ENCODE measurements around the gene TMEM50B.
"Not testable (repeated sequence)": the region's sequence is repeated elsewhere in the genome, so short reads cannot be mapped to it uniquely, and the experiment has no call there.

TMEM50B gene

DNA sequence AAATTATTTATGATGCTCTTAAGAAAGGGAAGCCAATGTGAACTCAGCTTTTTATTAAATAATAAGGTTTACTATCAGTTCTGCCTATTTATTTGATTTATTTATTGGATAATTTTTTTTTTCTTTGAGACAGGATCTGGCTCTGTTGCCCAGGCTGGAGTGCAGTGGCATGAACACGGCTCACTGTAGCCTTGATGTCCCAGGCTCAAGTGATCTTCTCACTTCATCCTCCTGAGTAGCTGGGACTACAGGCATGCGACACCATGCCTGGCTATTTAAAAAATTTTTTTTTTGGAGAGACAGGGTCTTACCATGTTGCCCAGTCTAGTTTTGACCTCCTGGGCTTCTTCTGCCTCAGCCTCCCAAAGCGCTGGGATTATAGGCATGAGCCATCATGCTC, 32.7 kb upstream of the TMEM50B start:
- H3K36me3 ChIP-seq, result peaks cover 94% of the 10 kb centered on the region
- no peaks in the 10 kb centered on the region for H3K9me3 ChIP-seq (ENCODE audit: severe bottlenecking)
- TF ChIP-seq, protein P1, sequence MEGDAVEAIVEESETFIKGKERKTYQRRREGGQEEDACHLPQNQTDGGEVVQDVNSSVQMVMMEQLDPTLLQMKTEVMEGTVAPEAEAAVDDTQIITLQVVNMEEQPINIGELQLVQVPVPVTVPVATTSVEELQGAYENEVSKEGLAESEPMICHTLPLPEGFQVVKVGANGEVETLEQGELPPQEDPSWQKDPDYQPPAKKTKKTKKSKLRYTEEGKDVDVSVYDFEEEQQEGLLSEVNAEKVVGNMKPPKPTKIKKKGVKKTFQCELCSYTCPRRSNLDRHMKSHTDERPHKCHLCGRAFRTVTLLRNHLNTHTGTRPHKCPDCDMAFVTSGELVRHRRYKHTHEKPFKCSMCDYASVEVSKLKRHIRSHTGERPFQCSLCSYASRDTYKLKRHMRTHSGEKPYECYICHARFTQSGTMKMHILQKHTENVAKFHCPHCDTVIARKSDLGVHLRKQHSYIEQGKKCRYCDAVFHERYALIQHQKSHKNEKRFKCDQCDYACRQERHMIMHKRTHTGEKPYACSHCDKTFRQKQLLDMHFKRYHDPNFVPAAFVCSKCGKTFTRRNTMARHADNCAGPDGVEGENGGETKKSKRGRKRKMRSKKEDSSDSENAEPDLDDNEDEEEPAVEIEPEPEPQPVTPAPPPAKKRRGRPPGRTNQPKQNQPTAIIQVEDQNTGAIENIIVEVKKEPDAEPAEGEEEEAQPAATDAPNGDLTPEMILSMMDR (IDR thresholded peaks at IDR 0.05; ENCODE audit: low read depth, low read length), result no peak
- no peak for DNase-seq
- H3K27ac ChIP-seq, result no peak overlapping the region
- no peak overlapping the region for H3K4me3 ChIP-seq (ENCODE audit: low read depth, low read length)
- no peaks in the 10 kb centered on the region for H3K27me3 ChIP-seq (ENCODE audit: insufficient read depth, low read depth, severe bottlenecking)

DNA sequence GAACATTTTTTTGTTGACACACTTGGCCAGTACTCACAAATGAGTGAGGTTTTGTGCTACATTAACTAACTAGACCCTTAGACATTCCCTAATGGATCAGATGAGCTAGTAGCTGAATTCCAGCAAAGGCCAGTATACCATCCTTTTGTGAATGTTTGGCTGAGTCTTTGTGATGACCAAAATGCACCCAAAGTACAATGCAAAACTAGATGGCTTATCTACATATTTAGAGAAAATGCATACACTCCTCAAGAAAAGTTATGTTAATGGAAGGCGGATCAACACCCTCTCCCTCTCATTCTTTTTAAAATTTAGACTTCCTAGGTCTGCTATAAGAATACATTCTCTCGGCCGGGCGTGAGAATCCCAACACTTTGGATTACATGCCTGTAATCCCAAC, 31.9 kb upstream of the TMEM50B start:
- Histone ChIP-seq H3K27me3 (ENCODE audit: insufficient read depth, low read depth, severe bottlenecking) (no peaks in the 10 kb centered on the region), H3K9me3 (ENCODE audit: severe bottlenecking) (no peaks in the 10 kb centered on the region), H3K36me3 (peaks cover 94% of the 10 kb centered on the region), H3K4me3 (ENCODE audit: low read depth, low read length) (no peak overlapping the region), H3K27ac (no peak overlapping the region)
- no peak for DNase-seq
- TF ChIP-seq, protein P1 (IDR thresholded peaks at IDR 0.05; ENCODE audit: low read depth, low read length), result no peak

DNA sequence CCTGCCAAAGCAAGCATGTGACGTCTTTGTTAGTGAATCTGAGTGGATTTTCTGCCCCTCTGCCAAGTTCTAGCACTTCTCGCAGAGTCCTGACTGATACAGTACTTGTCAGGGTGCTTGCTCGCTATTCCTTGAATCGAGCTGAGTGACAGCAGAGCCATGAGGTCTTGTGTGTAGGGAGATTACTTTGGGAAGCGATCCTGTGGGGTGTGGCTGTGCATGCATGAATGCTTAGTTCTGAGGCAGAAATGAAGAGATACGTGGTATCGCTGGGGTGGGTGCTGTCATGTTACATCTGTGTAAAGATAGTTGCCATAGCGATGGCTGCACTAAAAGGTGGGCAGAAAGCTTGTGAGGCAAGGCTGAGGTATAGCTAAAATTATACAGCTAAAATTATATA, 31.1 kb upstream of the TMEM50B start:
- Histone ChIP-seq H3K27ac (no peak overlapping the region), H3K27me3 (ENCODE audit: insufficient read depth, low read depth, severe bottlenecking) (no peaks in the 10 kb centered on the region), H3K9me3 (ENCODE audit: severe bottlenecking) (no peaks in the 10 kb centered on the region), H3K36me3 (peaks cover 93% of the 10 kb centered on the region), H3K4me3 (ENCODE audit: low read depth, low read length) (no peak overlapping the region)
- DNase-seq, result no peak
- TF ChIP-seq, protein P1 (IDR thresholded peaks at IDR 0.05; ENCODE audit: low read depth, low read length), result no peak

DNA sequence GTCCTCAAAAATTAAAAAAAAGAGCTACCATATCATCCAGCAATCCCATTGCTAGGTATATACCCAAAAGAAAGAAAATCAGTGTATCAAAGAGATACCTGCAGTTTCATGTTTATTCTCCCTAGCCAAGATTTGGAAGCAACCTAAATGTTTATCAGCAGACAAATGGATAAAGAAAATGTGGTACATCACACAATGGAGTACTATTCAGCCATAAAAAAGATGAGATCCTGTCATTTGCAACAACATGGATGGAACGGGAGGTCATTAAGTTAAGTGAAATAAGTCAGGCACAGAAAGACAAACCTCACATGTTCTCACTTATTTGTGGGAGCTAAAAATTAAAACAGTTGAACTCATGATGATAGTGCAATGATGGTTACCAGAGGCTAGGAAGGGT, 27.2 kb upstream of the TMEM50B start:
- H3K27me3 ChIP-seq (ENCODE audit: insufficient read depth, low read depth, severe bottlenecking); DNase-seq; H3K4me3 ChIP-seq (ENCODE audit: low read depth, low read length); H3K27ac ChIP-seq; H3K9me3 ChIP-seq (ENCODE audit: severe bottlenecking): not testable (repeated sequence)
- peaks cover 94% of the 10 kb centered on the region for H3K36me3 ChIP-seq

DNA sequence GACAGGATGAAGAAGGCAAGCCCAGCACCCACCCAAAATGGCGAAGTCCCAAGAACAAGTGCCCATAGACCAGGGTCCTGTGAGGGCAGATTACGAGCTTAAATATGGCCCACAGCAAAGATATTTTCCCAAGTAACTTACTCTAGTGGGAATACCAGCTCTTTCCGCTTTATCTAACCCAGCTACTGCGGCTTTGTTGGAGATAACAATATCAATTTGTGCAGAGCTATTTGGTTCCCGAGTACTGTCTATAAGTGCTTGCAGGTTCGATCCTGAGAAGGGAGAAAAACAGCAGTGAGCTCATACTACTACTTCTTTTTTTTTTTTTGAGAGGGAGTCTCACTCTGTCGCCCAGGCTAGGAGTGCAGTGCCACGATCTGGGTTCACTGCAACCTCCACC, 26.1 kb upstream of the TMEM50B start:
- DNase-seq, result no peak
- H3K9me3 ChIP-seq (ENCODE audit: severe bottlenecking), result no peaks in the 10 kb centered on the region
- peaks cover 94% of the 10 kb centered on the region for H3K36me3 ChIP-seq
- no peak overlapping the region for H3K27ac ChIP-seq
- H3K27me3 ChIP-seq (ENCODE audit: insufficient read depth, low read depth, severe bottlenecking), result no peaks in the 10 kb centered on the region
- no peak overlapping the region for H3K4me3 ChIP-seq (ENCODE audit: low read depth, low read length)
- TF ChIP-seq, protein P1 (IDR thresholded peaks at IDR 0.05; ENCODE audit: low read depth, low read length), result no peak

DNA sequence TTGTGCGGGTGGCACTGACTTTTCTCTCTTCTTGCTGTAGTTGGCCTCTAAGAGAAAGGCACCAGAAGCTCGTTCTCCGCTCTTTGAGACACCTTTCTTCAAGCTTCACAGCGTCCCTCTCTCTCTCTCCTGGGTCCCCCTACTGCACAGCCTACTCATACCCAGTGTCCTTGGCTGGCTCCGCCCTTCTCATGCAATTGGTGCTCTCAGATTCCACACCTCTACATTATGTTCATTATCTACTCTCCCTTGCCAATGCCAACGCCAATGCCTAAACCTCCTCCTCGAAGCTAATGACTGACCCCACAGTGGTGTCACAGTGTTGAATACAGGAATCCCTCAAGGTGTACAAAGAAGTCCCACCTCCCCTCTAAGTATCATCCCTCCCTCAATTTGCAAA, 16.6 kb upstream of the TMEM50B start:
- Histone ChIP-seq H3K27me3 (ENCODE audit: insufficient read depth, low read depth, severe bottlenecking) (no peaks in the 10 kb centered on the region), H3K36me3 (peaks cover 6% of the 10 kb centered on the region), H3K27ac (no peak overlapping the region), H3K9me3 (ENCODE audit: severe bottlenecking) (peaks cover 10% of the 10 kb centered on the region), H3K4me3 (ENCODE audit: low read depth, low read length) (no peak overlapping the region)
- TF ChIP-seq, protein P1 (IDR thresholded peaks at IDR 0.05; ENCODE audit: low read depth, low read length), result no peak
- DNase-seq, result no peak
